Measurements from ENCODE around the gene TSHB.

Gene TSHB

DNA sequence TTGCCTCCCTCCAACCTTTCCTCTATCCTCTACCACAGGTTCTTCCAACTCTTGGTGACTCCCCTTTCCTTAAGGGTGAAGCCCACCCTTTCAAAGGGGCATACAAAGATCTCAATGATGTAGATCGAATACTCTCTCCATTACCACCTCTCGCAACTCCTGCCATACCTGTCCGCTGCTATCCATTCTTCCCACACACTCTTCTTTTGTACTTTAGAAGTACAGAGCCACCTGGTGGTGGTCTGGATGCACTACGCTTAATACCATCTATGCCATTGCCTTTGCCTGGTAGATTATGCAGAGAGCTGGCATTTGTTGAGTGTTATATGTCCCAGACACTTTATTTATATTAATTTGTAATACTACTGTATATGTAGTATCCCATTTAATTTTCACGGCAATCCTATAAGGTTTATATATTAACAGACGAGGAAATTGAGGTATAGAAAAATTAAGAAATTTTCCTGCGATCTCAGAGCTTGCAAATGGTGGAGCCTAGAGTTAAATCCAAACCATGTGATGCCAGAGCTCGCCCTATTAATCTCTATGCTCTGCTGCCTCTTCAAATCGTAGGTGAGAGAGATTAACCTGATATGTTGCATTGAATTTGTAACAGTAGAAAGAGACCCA is 22.9 kb downstream of the TSHB start:
- Histone ChIP-seq H3K9me3 (ENCODE audit: insufficient read depth, low read depth, low read length) (no peaks in the 10 kb centered on the region), H4K20me1 (ENCODE audit: insufficient read depth, low read length, poor library complexity, severe bottlenecking) (no peaks in the 10 kb centered on the region), H3K9me2 (replicated peaks; ENCODE audit: low read depth, low read length) (no peaks in the 10 kb centered on the region), H3K4me1 (ENCODE audit: insufficient read depth, low read length, poor library complexity, severe bottlenecking) (peaks cover 8% of the 10 kb centered on the region), H3K9ac (ENCODE audit: low read depth, low read length, poor library complexity, severe bottlenecking) (no peak overlapping the region), H3K36me3 (ENCODE audit: insufficient read depth, low read length) (no peaks in the 10 kb centered on the region), H3F3A (ENCODE audit: low read depth) (no peaks in the 10 kb centered on the region), H2AFZ (ENCODE audit: low read length) (no peak overlapping the region), H3K4me3 (ENCODE audit: low read length, poor library complexity, severe bottlenecking) (no peak overlapping the region), H3K27me3 (ENCODE audit: insufficient read depth, low read length, poor library complexity, severe bottlenecking) (no peaks in the 10 kb centered on the region), H3K79me2 (ENCODE audit: insufficient read depth, low read length) (no peaks in the 10 kb centered on the region), H3K4me2 (ENCODE audit: low read depth, low read length, poor library complexity, severe bottlenecking) (no peak overlapping the region)
- TF ChIP-seq, protein P1, sequence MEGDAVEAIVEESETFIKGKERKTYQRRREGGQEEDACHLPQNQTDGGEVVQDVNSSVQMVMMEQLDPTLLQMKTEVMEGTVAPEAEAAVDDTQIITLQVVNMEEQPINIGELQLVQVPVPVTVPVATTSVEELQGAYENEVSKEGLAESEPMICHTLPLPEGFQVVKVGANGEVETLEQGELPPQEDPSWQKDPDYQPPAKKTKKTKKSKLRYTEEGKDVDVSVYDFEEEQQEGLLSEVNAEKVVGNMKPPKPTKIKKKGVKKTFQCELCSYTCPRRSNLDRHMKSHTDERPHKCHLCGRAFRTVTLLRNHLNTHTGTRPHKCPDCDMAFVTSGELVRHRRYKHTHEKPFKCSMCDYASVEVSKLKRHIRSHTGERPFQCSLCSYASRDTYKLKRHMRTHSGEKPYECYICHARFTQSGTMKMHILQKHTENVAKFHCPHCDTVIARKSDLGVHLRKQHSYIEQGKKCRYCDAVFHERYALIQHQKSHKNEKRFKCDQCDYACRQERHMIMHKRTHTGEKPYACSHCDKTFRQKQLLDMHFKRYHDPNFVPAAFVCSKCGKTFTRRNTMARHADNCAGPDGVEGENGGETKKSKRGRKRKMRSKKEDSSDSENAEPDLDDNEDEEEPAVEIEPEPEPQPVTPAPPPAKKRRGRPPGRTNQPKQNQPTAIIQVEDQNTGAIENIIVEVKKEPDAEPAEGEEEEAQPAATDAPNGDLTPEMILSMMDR (conservative IDR thresholded peaks at IDR 0.05; ENCODE audit: low read length), result peak; percentile 89
- TF ChIP-seq EZH2phosphoT487 (IDR thresholded peaks at IDR 0.05; ENCODE audit: borderline replicate concordance), result no peak

GRCh38 chr1:115056395-115056798 is 26.8 kb downstream of the TSHB start:
- no peaks in the 10 kb centered on the region; the same call in 1 of the 2 replicates for H3K36me3 ChIP-seq (ENCODE audit: insufficient read depth, low read length)
- H3K9ac ChIP-seq (ENCODE audit: low read depth, low read length, poor library complexity, severe bottlenecking), result no peak overlapping the region
- peaks cover 4% of the 10 kb centered on the region for H3K4me1 ChIP-seq (ENCODE audit: insufficient read depth, low read length, poor library complexity, severe bottlenecking)
- no peaks in the 10 kb centered on the region for H3K9me3 ChIP-seq (ENCODE audit: insufficient read depth, low read depth, low read length)
- no peaks in the 10 kb centered on the region for H3F3A ChIP-seq (ENCODE audit: low read depth)
- H3K4me2 ChIP-seq (ENCODE audit: low read depth, low read length, poor library complexity, severe bottlenecking), result no peak overlapping the region
- no peaks in the 10 kb centered on the region for H3K79me2 ChIP-seq (ENCODE audit: insufficient read depth, low read length)
- TF ChIP-seq, protein P1 (conservative IDR thresholded peaks at IDR 0.05; ENCODE audit: low read length), result no peak
- no peak for TF ChIP-seq EZH2phosphoT487 (IDR thresholded peaks at IDR 0.05; ENCODE audit: borderline replicate concordance)
- no peaks in the 10 kb centered on the region for H3K27me3 ChIP-seq (ENCODE audit: insufficient read depth, low read length, poor library complexity, severe bottlenecking)
- no peaks in the 10 kb centered on the region for H4K20me1 ChIP-seq (ENCODE audit: insufficient read depth, low read length, poor library complexity, severe bottlenecking)
- no peaks in the 10 kb centered on the region for H3K9me2 ChIP-seq (replicated peaks; ENCODE audit: low read depth, low read length)
- H3K4me3 ChIP-seq (ENCODE audit: low read length, poor library complexity, severe bottlenecking), result no peak overlapping the region
- H2AFZ ChIP-seq (ENCODE audit: low read length), result no peak overlapping the region

DNA sequence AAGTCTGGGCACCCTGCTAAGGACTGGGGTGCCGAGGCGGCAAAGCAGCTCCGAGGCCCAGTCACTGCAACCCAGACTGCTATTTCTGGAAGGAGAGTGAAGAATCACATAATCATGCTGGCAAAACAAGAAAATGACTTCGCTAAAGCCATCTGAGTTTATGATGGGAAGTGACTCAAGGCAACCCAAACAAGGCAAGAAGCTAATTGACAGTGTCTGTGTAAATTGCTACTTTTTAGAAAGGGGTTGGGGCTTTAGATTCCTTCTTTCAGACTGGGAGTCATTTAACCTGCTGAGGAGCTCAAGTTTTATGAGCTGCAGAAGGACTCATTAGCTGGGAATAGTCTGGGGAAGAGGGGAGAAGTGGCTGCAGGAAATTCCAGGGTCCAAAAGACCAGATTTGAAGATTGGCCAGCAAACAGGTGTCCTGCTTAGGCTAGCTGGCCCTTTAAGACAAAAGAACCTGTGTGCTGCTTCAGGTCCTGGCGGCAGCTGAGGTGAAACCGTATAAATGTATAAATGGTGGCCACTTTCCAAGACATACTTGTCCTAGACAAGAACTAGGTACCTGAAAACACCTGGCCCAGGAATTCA is 28.1 kb downstream of the TSHB start:
- Histone ChIP-seq H3K36me3 (ENCODE audit: insufficient read depth, low read length) (no peaks in the 10 kb centered on the region; the same call in 1 of the 2 replicates), H3K9me2 (replicated peaks; ENCODE audit: low read depth, low read length) (no peaks in the 10 kb centered on the region), H3K4me3 (ENCODE audit: low read length, poor library complexity, severe bottlenecking) (no peak overlapping the region), H4K20me1 (ENCODE audit: insufficient read depth, low read length, poor library complexity, severe bottlenecking) (no peaks in the 10 kb centered on the region), H3K9me3 (ENCODE audit: insufficient read depth, low read depth, low read length) (no peaks in the 10 kb centered on the region), H3K27me3 (ENCODE audit: insufficient read depth, low read length, poor library complexity, severe bottlenecking) (no peaks in the 10 kb centered on the region), H3K79me2 (ENCODE audit: insufficient read depth, low read length) (no peaks in the 10 kb centered on the region), H3K9ac (ENCODE audit: low read depth, low read length, poor library complexity, severe bottlenecking) (no peak overlapping the region), H3K4me2 (ENCODE audit: low read depth, low read length, poor library complexity, severe bottlenecking) (no peak overlapping the region), H3K4me1 (ENCODE audit: insufficient read depth, low read length, poor library complexity, severe bottlenecking) (peaks cover 15% of the 10 kb centered on the region), H2AFZ (ENCODE audit: low read length) (no peak overlapping the region), H3F3A (ENCODE audit: low read depth) (no peaks in the 10 kb centered on the region)
- TF ChIP-seq EZH2phosphoT487 (IDR thresholded peaks at IDR 0.05; ENCODE audit: borderline replicate concordance), result no peak
- TF ChIP-seq, protein P1 (conservative IDR thresholded peaks at IDR 0.05; ENCODE audit: low read length), result no peak

All from Loucy (cell line).